Activated CD4-positive, alpha-beta T cell treated with anti-CD3 and anti-CD28 coated beads, Interleukin-2, amount 10 ng/mL, durations not matched to agents 7 days and 5 days (primary cell): ENCODE results near the gene CFLAR. TPM values are rescaled to one million over a fixed set of nuclear protein-coding genes. Genes with fewer than 3 reads are reported as not detected.
A peak's percentile ranks its signal among the peaks of the same experiment; 100 is the strongest.
"Not testable (repeated sequence)": the region's sequence is repeated elsewhere in the genome, so short reads cannot be mapped to it uniquely, and the experiment has no call there.

ENCODE experiments used
- CTCF ChIA-PET: fragments of 350-600 bp; sonication (Branson Sonifier 250); formaldehyde crosslinking; loops from one replicate; lab custom pipeline; 2021; ENCODE audit warnings: antibody characterized with exemption; lab: Charles Lee
- POLR2A ChIA-PET: fragments of 350-600 bp; sonication (Branson Sonifier 250); formaldehyde crosslinking; loops from one replicate; lab custom pipeline; 2021; ENCODE audit warnings: antibody characterized with exemption; lab: Charles Lee
- DNase-seq: peaks from one replicate; pipeline ENCODE4 v3.0.0-alpha.2; 2020
- H3K27ac Mint-ChIP-seq: one replicate; pipeline ENCODE4 v1.8.0; 2021; ENCODE audit warnings: mild to moderate bottlenecking, moderate library complexity, mixed read lengths
- H3K27me3 Mint-ChIP-seq: one replicate; pipeline ENCODE4 v1.8.0; 2021; ENCODE audit warnings: mixed read lengths
- H3K36me3 Mint-ChIP-seq: one replicate; pipeline ENCODE4 v1.8.0; 2021; ENCODE audit warnings: low read depth, mixed read lengths
- H3K4me1 Mint-ChIP-seq: one replicate; pipeline ENCODE4 v1.8.0; 2021; ENCODE audit warnings: mixed read lengths
- H3K4me3 Mint-ChIP-seq: one replicate; pipeline ENCODE4 v1.8.0; 2021; ENCODE audit warnings: mild to moderate bottlenecking, moderate library complexity, mixed read lengths
- H3K9me3 Mint-ChIP-seq: one replicate; pipeline ENCODE4 v1.8.0; 2021; ENCODE audit warnings: mixed read lengths
- total RNA-seq, 2 experiments: library from RNA; stranded (reverse); gene quantifications; one replicate each; pipeline ENCODE4 v1.2.3, GENCODE V29; 2021

CFLAR gene
- total RNA-seq, 2 experiments from 2014 or later, result 98.4 to 106 TPM

DNA sequence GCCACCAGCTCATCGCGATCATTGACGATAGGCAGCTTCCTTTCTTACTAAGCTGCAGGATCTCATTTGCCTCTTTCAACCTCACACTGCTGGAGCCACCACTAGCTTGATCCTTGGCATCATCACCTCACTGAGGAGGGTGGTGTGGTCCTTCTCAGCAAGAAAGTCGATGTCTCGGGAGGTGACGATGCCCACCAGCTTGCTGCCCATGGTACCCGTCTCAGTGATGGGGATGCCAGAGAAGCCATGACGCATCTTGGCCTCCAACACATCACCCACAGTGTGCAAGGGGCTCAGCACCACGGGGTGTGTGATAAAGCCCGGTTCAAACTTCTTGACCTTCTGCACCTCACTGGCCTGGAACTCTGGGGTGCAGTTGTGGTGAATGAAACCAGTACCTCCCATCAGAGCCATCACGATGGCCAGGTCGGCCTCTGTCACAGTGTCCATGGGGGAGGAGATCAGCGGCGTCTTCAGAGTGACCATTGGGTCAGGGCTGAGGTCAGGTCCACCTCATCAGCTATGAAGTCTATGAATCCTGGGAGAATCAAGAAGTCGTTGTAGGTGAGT lies 22.5 kb downstream of the CFLAR start:
- H3K27ac Mint-ChIP-seq, result no peak overlapping the region
- H3K4me1 Mint-ChIP-seq, result peaks cover 19% of the 10 kb centered on the region
- no peak for DNase-seq
- CTCF ChIA-PET, result interaction anchor here (0.6 to 1.1 kb wide), 2 partner anchors 15 to 892 kb away, joined by 3 to 4 read pairs; no protein-coding TSS in a partner anchor
- H3K27me3 Mint-ChIP-seq, result no peaks in the 10 kb centered on the region
- H3K36me3 Mint-ChIP-seq, result peaks cover 58% of the 10 kb centered on the region
- no peak overlapping the region for H3K4me3 Mint-ChIP-seq
- no peaks in the 10 kb centered on the region for H3K9me3 Mint-ChIP-seq
- POLR2A ChIA-PET, result no interaction called here

DNA sequence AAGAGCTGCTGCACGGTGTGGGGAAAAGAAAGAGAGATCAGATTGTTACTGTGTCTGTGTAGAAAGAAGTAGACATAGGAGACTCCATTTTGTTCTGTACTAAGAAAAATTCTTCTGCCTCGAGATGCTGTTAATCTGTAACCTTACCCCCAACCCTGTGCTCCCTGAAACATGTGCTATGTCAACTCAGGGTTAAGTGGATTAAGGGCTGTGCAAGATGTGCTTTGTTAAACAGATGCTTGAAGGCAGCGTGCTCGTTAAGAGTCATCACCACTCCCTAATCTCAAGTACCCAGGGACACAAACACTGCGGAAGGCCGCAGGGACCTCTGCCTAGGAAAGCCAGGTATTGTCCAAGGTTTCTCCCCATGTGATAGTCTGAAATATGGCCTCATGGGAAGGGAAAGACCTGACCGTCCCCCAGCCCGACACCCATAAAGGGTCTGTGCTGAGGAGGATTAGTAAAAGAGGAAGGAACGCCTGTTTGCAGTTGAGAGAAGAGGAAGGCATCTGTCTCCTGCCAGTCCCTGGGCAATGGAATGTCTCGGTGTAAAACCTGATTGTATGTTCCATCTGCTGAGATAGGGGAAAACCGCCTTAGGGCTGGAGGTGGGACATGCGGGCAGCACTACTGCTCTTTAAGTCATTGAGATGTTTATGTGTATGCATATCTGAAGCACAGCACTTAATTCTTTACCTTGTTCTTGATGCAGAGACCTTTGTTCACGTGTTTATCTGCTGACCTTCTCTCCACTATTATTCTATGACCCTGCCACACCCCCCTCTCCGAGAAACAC lies 23.2 kb downstream of the CFLAR start:
- peaks cover 54% of the 10 kb centered on the region for H3K36me3 Mint-ChIP-seq
- H3K4me1 Mint-ChIP-seq, result peaks cover 19% of the 10 kb centered on the region
- CTCF ChIA-PET, result interaction anchor here (0.6 to 1.1 kb wide), 2 partner anchors 15 to 892 kb away, joined by 3 to 4 read pairs; no protein-coding TSS in a partner anchor
- H3K27ac Mint-ChIP-seq, DNase-seq, H3K9me3 Mint-ChIP-seq, H3K27me3 Mint-ChIP-seq, POLR2A ChIA-PET, H3K4me3 Mint-ChIP-seq: not testable (repeated sequence)

DNA sequence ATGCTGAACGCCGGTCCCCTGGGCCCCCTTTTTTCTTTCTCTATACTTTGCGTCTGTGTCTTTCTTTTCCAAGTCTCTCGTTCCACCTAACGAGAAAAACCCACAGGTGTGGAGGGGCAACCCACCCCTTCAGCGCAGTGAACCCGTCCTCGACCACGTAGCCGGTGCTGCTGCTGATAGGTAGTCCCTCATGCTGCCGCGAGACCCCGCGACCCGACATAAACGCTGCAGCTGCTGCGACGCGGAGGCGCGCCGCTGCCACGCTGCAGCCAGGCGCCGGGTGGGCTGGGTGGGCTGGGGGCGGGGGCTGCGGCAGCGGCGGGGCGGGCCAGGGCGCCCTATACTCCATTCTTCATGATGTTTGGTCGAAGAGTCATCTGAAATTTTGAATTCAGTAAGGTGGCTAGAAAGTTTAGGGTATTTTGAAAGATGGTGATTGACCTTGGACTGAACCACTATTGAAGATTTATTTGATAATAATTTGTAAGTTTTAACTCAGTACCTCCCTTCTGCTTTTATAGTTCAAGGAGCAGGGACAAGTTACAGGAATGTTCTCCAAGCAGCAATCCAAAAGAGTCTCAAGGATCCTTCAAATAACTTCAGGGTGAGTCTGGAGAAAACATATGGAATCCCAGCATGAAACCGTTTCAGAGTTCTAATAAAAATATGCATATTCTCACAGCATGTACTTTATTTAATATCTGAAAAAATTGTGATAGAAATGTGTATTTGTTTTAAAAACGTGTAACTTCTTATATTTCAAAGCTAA lies 24.1 kb downstream of the CFLAR start:
- Mint-ChIP-seq H3K4me3 (no peak overlapping the region), H3K27me3 (no peaks in the 10 kb centered on the region), H3K9me3 (no peaks in the 10 kb centered on the region), H3K4me1 (peaks cover 16% of the 10 kb centered on the region), H3K27ac (no peak overlapping the region), H3K36me3 (peaks cover 50% of the 10 kb centered on the region)
- no peak for DNase-seq
- ChIA-PET POLR2A (no interaction called here), CTCF (no interaction called here)

DNA sequence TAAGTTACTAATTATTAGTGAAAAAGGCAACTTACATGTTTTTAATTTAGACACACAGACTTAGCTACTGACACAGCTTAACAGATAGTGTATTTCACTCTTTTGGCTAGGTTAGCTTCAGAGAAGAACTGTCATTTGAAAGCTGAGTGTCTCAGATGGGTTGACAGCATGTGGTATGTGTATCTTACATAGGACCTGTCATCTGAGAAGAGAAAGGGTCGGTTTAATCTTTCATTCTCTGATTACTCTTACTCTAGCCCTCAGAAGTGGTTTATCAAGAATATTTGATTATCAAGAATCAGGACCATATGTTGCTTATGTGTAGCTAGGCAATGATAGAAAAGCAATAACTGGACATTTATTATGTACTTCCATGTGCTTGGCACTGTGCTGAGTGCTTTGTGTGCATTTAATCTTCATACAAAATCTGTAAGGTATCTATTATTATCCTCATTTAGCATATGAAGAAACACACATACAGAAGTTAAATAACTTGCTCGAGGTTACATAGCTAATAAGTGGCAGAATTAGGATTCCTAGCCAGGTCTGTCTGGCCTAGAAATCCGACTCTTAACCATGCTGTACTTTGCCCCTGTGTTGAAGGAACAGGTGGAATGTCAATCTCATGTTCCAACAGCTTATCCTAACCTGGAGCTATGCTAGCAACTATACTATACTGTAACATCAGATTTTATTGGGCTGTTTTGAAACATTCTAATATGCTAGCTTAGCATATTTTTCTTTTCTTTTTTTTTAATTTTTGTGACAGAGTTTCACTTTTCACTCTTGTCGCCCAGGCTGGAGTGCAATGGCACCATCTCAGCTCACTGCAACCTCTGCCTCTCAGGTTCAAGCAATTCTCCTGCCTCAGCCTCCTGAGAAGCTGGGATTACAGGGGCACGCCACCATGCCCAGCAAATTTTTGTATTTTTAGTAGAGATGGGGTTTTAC lies 28.4 kb downstream of the CFLAR start:
- Mint-ChIP-seq H3K27ac (peak overlapping the region; percentile 2), H3K36me3 (peaks cover 36% of the 10 kb centered on the region), H3K4me3 (no peak overlapping the region), H3K27me3 (no peaks in the 10 kb centered on the region), H3K4me1 (peaks cover 8% of the 10 kb centered on the region), H3K9me3 (no peaks in the 10 kb centered on the region)
- ChIA-PET POLR2A (interaction anchor here (0.6 kb wide), 1 partner anchor 192 kb away, joined by 3 read pairs; no protein-coding TSS in a partner anchor), CTCF (interaction anchor here (0.6 to 3.8 kb wide), 10 partner anchors 8 to 643 kb away, joined by 3 to 15 read pairs (median 4); no protein-coding TSS in a partner anchor)
- no peak for DNase-seq

DNA sequence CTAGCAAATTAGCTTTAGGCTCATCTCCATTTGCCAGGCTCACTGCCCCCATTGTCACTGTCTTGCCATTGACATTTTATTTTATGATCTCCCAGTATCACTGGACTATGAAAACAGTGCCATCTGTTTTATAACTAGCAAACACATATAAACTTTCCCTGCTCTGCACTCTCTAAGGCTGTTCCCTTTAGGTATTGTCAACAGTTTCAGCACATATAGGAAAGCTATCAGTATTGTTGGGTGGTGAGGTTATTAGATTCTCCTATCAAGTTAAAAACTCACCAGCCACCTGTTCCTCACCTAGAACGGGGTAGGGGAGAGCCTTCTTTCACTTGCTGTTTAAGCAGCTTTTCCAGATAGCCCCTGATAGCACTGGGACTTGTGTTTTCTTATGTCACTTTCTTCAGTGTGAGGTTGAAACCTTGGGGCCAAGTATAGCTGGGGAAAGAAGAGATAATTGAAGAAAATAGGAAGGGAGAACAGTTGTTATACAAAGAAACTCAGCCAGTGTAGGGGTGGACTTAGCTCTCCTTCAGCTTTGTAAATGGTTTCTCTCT lies 32.5 kb downstream of the CFLAR start:
- H3K4me3 Mint-ChIP-seq, result no peak overlapping the region
- peaks cover 26% of the 10 kb centered on the region for H3K4me1 Mint-ChIP-seq
- ChIA-PET CTCF (interaction anchor here (0.9 to 1.5 kb wide), 5 partner anchors 10 to 315 kb away, joined by 3 to 5 read pairs (median 4); no protein-coding TSS in a partner anchor), POLR2A (no interaction called here)
- H3K36me3 Mint-ChIP-seq, result peaks cover 53% of the 10 kb centered on the region
- no peaks in the 10 kb centered on the region for H3K27me3 Mint-ChIP-seq
- peak overlapping the region; percentile 4 for H3K27ac Mint-ChIP-seq
- DNase-seq, result no peak
- H3K9me3 Mint-ChIP-seq, result no peaks in the 10 kb centered on the region

DNA sequence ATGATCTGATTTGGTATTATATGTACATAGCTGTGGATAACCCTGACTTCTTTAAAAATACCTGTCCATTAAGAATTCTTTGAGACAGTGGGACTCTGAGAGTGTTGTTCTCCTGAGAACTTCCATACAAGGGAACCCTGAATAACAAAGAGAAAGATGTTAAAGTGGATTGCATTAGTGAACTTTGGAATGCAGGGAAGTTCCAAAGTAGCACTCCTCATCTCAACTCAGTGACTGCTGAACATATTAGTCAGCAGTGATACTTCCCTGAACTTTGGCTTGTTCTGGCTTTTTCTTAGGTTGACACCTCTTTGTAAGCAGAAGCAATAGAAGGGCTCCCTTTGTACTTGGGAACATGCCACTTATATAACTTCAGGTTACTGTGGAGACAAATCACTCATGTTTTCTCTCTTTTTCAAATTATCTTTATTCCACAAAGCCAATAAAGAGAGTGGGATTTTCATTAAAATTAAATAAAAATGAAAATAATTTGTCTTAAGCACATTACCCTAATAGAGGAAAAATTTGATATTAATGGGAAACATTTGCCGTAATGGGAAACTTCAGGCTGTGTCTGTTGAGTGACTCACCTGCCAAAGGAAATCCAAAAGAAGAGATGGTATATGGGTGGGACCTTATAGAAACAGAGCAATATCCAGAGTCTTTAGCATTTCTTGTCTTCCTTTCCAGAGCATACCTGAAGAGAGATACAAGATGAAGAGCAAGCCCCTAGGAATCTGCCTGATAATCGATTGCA lies 33.3 kb downstream of the CFLAR start:
- peaks cover 26% of the 10 kb centered on the region for H3K4me1 Mint-ChIP-seq
- H3K9me3 Mint-ChIP-seq, result no peaks in the 10 kb centered on the region
- no peaks in the 10 kb centered on the region for H3K27me3 Mint-ChIP-seq
- no peak overlapping the region for H3K4me3 Mint-ChIP-seq
- H3K36me3 Mint-ChIP-seq, result peaks cover 54% of the 10 kb centered on the region
- ChIA-PET POLR2A (no interaction called here), CTCF (interaction anchor here (0.8 to 1.5 kb wide), 5 partner anchors 9 to 315 kb away, joined by 3 to 5 read pairs (median 4); no protein-coding TSS in a partner anchor)
- DNase-seq, result no peak
- H3K27ac Mint-ChIP-seq, result peak overlapping the region; percentile 9

DNA sequence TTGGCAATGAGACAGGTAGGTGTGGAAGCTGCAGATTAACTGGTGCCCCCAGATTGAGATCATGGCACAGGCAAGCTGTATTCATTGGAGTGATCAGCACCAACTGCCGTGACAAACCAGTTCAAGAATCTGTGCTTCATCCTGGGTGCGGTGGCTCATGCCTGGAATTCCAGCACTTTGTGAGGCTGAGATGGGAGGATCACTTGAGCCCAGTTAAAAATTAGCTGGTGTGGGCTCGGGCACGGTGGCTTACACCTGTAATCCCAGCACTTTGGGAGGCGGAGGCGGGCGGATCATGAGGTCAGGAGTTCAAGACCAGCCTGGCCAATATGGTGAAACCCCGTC lies 33.8 kb downstream of the CFLAR start:
- Mint-ChIP-seq H3K4me1 (peaks cover 26% of the 10 kb centered on the region), H3K36me3 (peaks cover 59% of the 10 kb centered on the region), H3K27ac (peak overlapping the region; percentile 9)
- H3K4me3 Mint-ChIP-seq, H3K27me3 Mint-ChIP-seq, DNase-seq, POLR2A ChIA-PET, H3K9me3 Mint-ChIP-seq: not testable (repeated sequence)
- CTCF ChIA-PET, result interaction anchor here (0.8 to 1.5 kb wide), 2 partner anchors 9 to 19 kb away, joined by 3 read pairs; no protein-coding TSS in a partner anchor

DNA sequence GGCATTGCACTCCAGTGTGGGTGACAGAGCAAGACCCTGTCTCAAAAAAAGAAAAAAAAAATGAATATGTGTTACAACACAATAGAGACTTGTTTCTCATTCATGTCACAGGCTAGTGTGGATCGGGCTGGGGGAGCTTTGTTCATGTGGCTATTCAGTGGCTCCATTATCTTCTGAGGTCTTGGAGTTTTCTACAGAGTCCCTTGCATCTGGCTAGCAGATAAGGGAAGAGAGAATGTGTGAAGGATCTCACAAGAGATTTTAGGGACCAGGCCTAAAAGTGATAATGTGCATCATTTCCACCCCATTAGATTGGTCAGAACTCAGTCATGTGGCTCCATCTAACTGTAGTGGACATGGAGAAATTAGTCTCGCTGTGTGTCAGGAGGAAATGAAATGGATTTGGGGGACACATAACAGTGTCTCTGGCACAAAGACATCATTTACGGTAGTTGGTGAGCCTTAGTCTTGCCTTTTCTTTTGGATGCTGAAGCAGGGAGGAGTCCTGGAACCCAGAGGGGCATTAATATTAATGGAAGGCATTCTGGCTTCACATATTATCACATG lies 34.6 kb downstream of the CFLAR start:
- DNase-seq, result no peak
- Mint-ChIP-seq H3K27ac (peak overlapping the region; percentile 52), H3K4me3 (no peak overlapping the region), H3K36me3 (peaks cover 63% of the 10 kb centered on the region), H3K9me3 (no peaks in the 10 kb centered on the region), H3K4me1 (peaks cover 26% of the 10 kb centered on the region), H3K27me3 (no peaks in the 10 kb centered on the region)
- ChIA-PET POLR2A (no interaction called here), CTCF (interaction anchor here (0.8 to 1.5 kb wide), 2 partner anchors 8 to 20 kb away, joined by 3 read pairs; no protein-coding TSS in a partner anchor)

DNA sequence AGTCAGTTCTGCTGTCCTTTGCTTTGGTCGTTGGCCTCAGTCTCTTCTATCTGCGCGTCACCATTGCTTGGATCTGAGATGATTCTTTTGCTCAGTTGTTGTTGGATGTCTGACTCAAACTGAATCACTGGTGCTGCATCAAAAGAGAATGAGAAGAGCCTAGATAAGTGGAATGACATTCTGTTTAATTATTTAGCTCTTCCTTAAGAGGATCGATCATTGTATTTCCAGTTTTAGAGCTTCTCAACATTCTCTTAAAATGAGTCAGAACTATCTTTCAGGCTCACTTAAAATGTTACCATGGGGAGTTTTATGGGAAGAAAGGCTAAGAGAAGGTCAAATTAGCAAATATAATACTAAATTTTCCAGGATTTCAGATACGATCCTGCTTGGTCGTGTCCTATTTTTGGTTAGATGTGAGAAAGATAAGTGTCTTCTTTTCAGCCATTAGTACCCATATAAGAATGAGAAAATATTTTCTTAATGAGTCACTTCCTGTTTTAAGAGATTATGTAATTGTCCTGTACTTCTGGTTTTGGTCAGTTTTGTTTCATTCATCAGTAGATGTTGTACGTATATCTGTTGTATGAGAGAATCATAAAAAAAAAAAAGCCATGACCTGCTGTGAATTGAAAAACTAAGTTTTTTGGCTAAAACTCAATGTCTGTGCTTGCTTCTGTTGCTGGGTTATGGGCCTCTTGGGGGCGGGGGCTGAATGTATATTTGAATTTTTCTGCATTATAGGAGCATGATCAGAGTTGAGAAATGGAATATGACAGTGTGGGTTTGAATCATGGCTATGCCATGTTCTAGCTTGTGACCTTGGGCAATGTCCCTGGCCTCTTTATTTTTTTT lies 35.4 kb downstream of the CFLAR start:
- Mint-ChIP-seq H3K9me3 (no peaks in the 10 kb centered on the region), H3K4me1 (peaks cover 26% of the 10 kb centered on the region), H3K27me3 (no peaks in the 10 kb centered on the region), H3K4me3 (no peak overlapping the region), H3K27ac (peak overlapping the region; percentile 43), H3K36me3 (peaks cover 61% of the 10 kb centered on the region)
- ChIA-PET CTCF (interaction anchor here (0.6 to 1.5 kb wide), 3 partner anchors 14 to 47 kb away, joined by 3 to 7 read pairs (median 3); no protein-coding TSS in a partner anchor), POLR2A (no interaction called here)
- DNase-seq, result no peak

DNA sequence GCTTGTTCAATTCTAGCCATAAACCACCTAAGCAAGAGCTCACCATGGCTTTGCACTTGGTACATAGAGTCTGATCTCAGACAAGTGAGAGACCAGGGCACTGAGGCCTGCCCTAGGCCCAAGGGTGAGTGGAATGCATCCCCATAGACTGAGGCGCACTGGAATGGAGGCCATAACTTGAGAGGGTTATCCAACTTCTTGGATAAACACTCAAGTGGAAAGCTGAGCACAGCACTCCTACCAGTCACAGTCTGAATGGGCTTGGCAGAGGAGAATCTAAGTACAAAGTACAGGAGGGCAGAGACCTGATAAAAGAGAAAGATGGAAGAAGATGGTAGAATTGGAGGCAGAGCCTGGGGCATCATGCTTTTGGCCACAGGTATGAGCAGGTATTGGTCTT lies 36.6 kb downstream of the CFLAR start:
- ChIA-PET POLR2A (no interaction called here), CTCF (interaction anchor here (0.6 to 1.0 kb wide), 3 partner anchors 8 to 286 kb away, joined by 3 to 5 read pairs (median 4); no protein-coding TSS in a partner anchor)
- Mint-ChIP-seq H3K36me3 (peaks cover 57% of the 10 kb centered on the region), H3K4me1 (peaks cover 27% of the 10 kb centered on the region), H3K27me3 (no peaks in the 10 kb centered on the region), H3K27ac (no peak overlapping the region), H3K4me3 (no peak overlapping the region), H3K9me3 (no peaks in the 10 kb centered on the region)
- DNase-seq, result no peak
